Stomach (tissue), 9 donors: ENCODE measurements around the gene GUCD1. TPM values are rescaled to one million over a fixed set of nuclear protein-coding genes. Genes with fewer than 3 reads are reported as not detected.

Experiments used
- DNase-seq, 2 donors: peaks; one replicate each; pipeline versions ENCODE4 v3.0.0 to v3.0.0-alpha.2; 2013 to 2019
- H3K27ac ChIP-seq, 5 donors: fragments of 200-600 bp in 4 of 5; sonication (generic) in 4 of 5; one replicate each; pipeline ENCODE4 v1.5.1; 2013 to 2019; ENCODE audit warnings: mild to moderate bottlenecking in 1 of 5, moderate library complexity in 1 of 5
- H3K27me3 ChIP-seq, 3 donors: fragments of 200-600 bp; sonication (generic); one replicate each; pipeline ENCODE4 v1.5.1; 2017 to 2019; ENCODE audit warnings: mixed run types in 1 of 3
- H3K36me3 ChIP-seq, 4 donors: fragments of 200-600 bp; sonication (generic); 1 replicate in 3 of 4; 2 replicates in 1 of 4; pipeline ENCODE4 v1.5.1; 2016 to 2019
- H3K4me1 ChIP-seq, 4 donors: fragments of 200-600 bp; sonication (generic); one replicate each; pipeline ENCODE4 v1.5.1; 2016 to 2019
- H3K4me3 ChIP-seq, 4 donors: fragments of 200-600 bp; sonication (generic) in 3 of 4; one replicate each; pipeline ENCODE4 v1.5.1; 2016 to 2019; ENCODE audit warnings: mild to moderate bottlenecking in 1 of 4
- H3K9me3 ChIP-seq, 4 donors: fragments of 200-600 bp; sonication (generic); one replicate each; pipeline ENCODE4 v1.5.1; 2016 to 2019
- EP300 ChIP-seq: sonication (generic); formaldehyde crosslinking; IDR thresholded peaks from one replicate; pipeline ENCODE4 v1.6.1; 2017; ENCODE audit warnings: antibody characterized with exemption
- POLR2A ChIP-seq, 4 donors: fragments of 450-650 bp; IDR thresholded peaks; one replicate each; pipeline ENCODE4 v1.6.1; 2016; ENCODE audit warnings: antibody characterized with exemption in 4 of 4, control low read depth in 2 of 4, mild to moderate bottlenecking in 1 of 4, moderate library complexity in 1 of 4
- POLR2AphosphoS5 ChIP-seq, 3 donors: sonication (generic); formaldehyde crosslinking; IDR thresholded peaks; one replicate each; pipeline ENCODE4 v1.6.1; 2016; ENCODE audit warnings: antibody characterized with exemption in 3 of 3
- WGBS, 5 donors: extraction: QIAGEN DNeasy Blood & Tissue Kit in 3 of 5; methylation state at CpG; one replicate each; pipeline versions ENCODE4 v1.1.5 to v1.1.7; 2013 to 2018; 5-methylcytosine and 5-hydroxymethylcytosine counted together
- intact Hi-C: fragments of 100-400 bp; cut with DNase I; formaldehyde crosslinking; loops from one replicate; pipeline ENCODE4 v1.15.1; 2023; ENCODE audit warnings: low total_unique reads
- polyA plus RNA-seq, 3 donors: library from polyadenylated mRNA; stranded (reverse); fragments of 200-250 nt; gene quantifications; one replicate each; pipeline ENCODE4 v1.2.3, GENCODE V29; 2013
- total RNA-seq, 5 donors: library from RNA; depleted of rRNA; stranded (reverse); fragments of >200 nt; gene quantifications; one replicate each; pipeline versions ENCODE4 v1.1.0 to v1.2.3, GENCODE V29; 2014 to 2016
- TF ChIP-seq, protein P1 (sequence below), 7 experiments: fragments of 450-650 bp in 4 of 7; fragments of 200-600 bp in 3 of 7; sonication (generic) in 3 of 7; IDR thresholded peaks; one replicate each; pipeline ENCODE4 v1.5.1; 2016 to 2019; ENCODE audit warnings: antibody characterized with exemption in 7 of 7, control low read depth in 2 of 7, mild to moderate bottlenecking in 1 of 7
- donor health status: healthy with polysubstance abuse.
- donor health status: Bipolar disorder and iron deficiency.
- donor health status: healthy.

GUCD1 gene
- total and polyA plus RNA-seq, 8 donors, result 87.4 to 196 (median 167) TPM

DNA sequence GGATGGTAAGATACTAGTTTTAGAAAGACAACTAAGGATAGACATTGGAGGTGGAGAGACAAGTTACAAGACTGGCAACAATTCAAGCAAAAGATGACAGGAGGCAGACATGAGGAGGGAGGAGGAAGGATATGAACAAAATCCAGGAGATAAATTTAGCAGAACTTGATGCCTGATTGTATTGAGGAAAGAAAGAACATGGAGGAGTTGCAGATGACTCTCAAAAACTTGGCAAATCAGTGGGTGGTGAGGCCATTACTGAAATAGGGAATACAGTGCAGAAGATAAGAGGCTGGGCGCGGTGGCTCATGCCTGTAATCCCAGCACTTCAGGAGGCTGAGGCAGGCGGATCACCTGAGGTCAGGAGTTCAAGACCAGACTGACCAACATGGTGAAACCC is 62.5 kb downstream of the GUCD1 start:
- no peak for DNase-seq
- WGBS, 5 donors, result 82 to 98% (median 93%) methylated on average over 3 of the region's 3 CpGs
- no peak overlapping the region for H3K27ac ChIP-seq
- H3K4me1 ChIP-seq, result peaks cover 13 to 16% (median 14%) of the 10 kb centered on the region in 4 donors
- peaks cover 0 to 21% (median 15%) of the 10 kb centered on the region in 3 donors for H3K27me3 ChIP-seq
- H3K36me3 ChIP-seq, result no peaks in the 10 kb centered on the region
- no peak overlapping the region for H3K4me3 ChIP-seq
- H3K9me3 ChIP-seq, result no peaks in the 10 kb centered on the region
- intact Hi-C loops, result no loop called here
- TF ChIP-seq EP300, result no peak
- TF ChIP-seq POLR2AphosphoS5 (IDR thresholded peaks at IDR 0.05), result no peak
- TF ChIP-seq POLR2A (IDR thresholded peaks at IDR 0.05), result no peak
- TF ChIP-seq, protein P1, sequence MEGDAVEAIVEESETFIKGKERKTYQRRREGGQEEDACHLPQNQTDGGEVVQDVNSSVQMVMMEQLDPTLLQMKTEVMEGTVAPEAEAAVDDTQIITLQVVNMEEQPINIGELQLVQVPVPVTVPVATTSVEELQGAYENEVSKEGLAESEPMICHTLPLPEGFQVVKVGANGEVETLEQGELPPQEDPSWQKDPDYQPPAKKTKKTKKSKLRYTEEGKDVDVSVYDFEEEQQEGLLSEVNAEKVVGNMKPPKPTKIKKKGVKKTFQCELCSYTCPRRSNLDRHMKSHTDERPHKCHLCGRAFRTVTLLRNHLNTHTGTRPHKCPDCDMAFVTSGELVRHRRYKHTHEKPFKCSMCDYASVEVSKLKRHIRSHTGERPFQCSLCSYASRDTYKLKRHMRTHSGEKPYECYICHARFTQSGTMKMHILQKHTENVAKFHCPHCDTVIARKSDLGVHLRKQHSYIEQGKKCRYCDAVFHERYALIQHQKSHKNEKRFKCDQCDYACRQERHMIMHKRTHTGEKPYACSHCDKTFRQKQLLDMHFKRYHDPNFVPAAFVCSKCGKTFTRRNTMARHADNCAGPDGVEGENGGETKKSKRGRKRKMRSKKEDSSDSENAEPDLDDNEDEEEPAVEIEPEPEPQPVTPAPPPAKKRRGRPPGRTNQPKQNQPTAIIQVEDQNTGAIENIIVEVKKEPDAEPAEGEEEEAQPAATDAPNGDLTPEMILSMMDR (IDR thresholded peaks at IDR 0.05), result no peak

Other genes with a start within 250 kb of the GUCD1 start
- gene ADORA2A, start 127.5 kb downstream of the GUCD1 start, total RNA-seq, result 1 to 10 TPM in 3 of 5 donors, under 1 TPM in 1, not detected in 1; 0.58 to 7.1 (median 3.1) TPM
- gene ADORA2A, start 127.5 kb downstream of the GUCD1 start, polyA plus RNA-seq, result 1 to 10 TPM; 1.4 to 2.9 (median 1.6) TPM
- gene UPB1, start 59.8 kb downstream of the GUCD1 start, total RNA-seq, result under 1 TPM in 1 of 5 donors, not detected in 4; 0.73 TPM
- gene UPB1, start 59.8 kb downstream of the GUCD1 start, polyA plus RNA-seq, result under 1 TPM in 1 of 3 donors, not detected in 2; 0.35 TPM
- 100 to 1,000 TPM in 4 of 5 donors, 10 to 100 TPM in 1; 75.6 to 153 (median 121) TPM for gene SNRPD3, start 861 bp upstream of the GUCD1 start, total RNA-seq
- 100 to 1,000 TPM; 101 to 144 (median 109) TPM for gene SNRPD3, start 861 bp upstream of the GUCD1 start, polyA plus RNA-seq
- gene LRRC75B, start 37.9 kb upstream of the GUCD1 start, total RNA-seq, result 10 to 100 TPM in 4 of 5 donors, 1 to 10 TPM in 1; 7.2 to 31.7 (median 24.8) TPM
- gene LRRC75B, start 37.9 kb upstream of the GUCD1 start, polyA plus RNA-seq, result 10 to 100 TPM in 2 of 3 donors, 1 to 10 TPM in 1; 8.6 to 28.5 (median 26.1) TPM
- gene GGT1, start 48.1 kb upstream of the GUCD1 start, total RNA-seq, result 10 to 100 TPM in 3 of 5 donors, 1 to 10 TPM in 2; 5.3 to 24.3 (median 17.4) TPM
- gene GGT1, start 48.1 kb upstream of the GUCD1 start, polyA plus RNA-seq, result 10 to 100 TPM; 21.5 to 87.1 (median 26.6) TPM
- not detected for gene PIWIL3, start 219.6 kb upstream of the GUCD1 start, total RNA-seq
- not detected for gene PIWIL3, start 219.6 kb upstream of the GUCD1 start, polyA plus RNA-seq